ENCODE results near the gene POM121L2.

GRCh38 chr6:27321901-27322300 is 9.8 kb upstream of the POM121L2 start:
- TF ChIP-seq CTCF (IDR thresholded peaks at IDR 0.05) (no peak), POLR2A (IDR thresholded peaks at IDR 0.05) (no peak), EP300 (IDR thresholded peaks at IDR 0.05) (no peak), POLR2AphosphoS5 (IDR thresholded peaks at IDR 0.05) (no peak)

Measured in suprapubic skin (tissue), 4 donors.